ENCODE data around the gene PGAM2.

- TF ChIP-seq, protein P1, sequence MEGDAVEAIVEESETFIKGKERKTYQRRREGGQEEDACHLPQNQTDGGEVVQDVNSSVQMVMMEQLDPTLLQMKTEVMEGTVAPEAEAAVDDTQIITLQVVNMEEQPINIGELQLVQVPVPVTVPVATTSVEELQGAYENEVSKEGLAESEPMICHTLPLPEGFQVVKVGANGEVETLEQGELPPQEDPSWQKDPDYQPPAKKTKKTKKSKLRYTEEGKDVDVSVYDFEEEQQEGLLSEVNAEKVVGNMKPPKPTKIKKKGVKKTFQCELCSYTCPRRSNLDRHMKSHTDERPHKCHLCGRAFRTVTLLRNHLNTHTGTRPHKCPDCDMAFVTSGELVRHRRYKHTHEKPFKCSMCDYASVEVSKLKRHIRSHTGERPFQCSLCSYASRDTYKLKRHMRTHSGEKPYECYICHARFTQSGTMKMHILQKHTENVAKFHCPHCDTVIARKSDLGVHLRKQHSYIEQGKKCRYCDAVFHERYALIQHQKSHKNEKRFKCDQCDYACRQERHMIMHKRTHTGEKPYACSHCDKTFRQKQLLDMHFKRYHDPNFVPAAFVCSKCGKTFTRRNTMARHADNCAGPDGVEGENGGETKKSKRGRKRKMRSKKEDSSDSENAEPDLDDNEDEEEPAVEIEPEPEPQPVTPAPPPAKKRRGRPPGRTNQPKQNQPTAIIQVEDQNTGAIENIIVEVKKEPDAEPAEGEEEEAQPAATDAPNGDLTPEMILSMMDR (conservative IDR thresholded peaks at IDR 0.05; ENCODE audit: low read length), result no peak
- TF ChIP-seq EZH2phosphoT487 (IDR thresholded peaks at IDR 0.05; ENCODE audit: borderline replicate concordance), result no peak
Observed at GRCh38 chr7:44110719-44111635, 45.6 kb upstream of the PGAM2 start.
